ENCODE data around the gene TMOD3.
A peak's percentile ranks its signal among the peaks of the same experiment; 100 is the strongest.

DNA sequence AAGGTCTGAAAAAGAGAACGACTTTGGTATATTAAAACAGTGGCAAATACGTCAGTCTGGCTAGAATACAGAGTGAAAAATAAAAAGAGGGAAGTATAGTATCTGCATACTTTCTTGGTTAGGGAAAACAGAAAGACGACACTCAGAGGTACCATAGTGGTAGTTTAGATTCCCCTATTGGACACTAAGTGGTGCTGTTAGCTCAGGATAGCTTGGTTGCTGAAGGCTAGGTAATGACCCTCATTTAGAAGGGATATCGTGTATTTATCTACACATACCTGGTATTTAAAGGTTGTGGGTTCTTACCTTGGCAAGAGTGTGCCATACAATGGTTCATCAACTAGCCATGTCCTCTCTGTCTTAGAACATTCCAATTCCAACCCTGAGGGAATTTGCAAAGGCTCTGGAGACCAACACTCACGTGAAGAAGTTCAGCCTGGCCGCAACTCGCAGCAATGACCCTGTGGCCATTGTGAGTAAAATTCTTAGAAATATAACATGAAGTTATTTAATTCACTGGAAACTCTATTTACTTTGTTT lies 47.0 kb upstream of the TMOD3 start:
- TF ChIP-seq, protein P1, sequence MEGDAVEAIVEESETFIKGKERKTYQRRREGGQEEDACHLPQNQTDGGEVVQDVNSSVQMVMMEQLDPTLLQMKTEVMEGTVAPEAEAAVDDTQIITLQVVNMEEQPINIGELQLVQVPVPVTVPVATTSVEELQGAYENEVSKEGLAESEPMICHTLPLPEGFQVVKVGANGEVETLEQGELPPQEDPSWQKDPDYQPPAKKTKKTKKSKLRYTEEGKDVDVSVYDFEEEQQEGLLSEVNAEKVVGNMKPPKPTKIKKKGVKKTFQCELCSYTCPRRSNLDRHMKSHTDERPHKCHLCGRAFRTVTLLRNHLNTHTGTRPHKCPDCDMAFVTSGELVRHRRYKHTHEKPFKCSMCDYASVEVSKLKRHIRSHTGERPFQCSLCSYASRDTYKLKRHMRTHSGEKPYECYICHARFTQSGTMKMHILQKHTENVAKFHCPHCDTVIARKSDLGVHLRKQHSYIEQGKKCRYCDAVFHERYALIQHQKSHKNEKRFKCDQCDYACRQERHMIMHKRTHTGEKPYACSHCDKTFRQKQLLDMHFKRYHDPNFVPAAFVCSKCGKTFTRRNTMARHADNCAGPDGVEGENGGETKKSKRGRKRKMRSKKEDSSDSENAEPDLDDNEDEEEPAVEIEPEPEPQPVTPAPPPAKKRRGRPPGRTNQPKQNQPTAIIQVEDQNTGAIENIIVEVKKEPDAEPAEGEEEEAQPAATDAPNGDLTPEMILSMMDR (IDR thresholded peaks at IDR 0.05; ENCODE audit: low read depth, low read length, poor library complexity, severe bottlenecking) = peak; percentile 25
- no peak for TF ChIP-seq EZH2phosphoT487 (IDR thresholded peaks at IDR 0.05; ENCODE audit: borderline replicate concordance, low read length)

All from DOHH2 (cell line).